Airway epithelial cell (primary cell): Measurements from ENCODE around the gene ZCCHC3. TPM values are rescaled to one million over a fixed set of nuclear protein-coding genes. Genes with fewer than 3 reads are reported as not detected.

Source experiments
- total RNA-seq: library from RNA; depleted of rRNA; stranded (reverse); fragments of >200 nt; gene quantifications from 2 replicates; pipeline ENCODE4 v1.2.3, GENCODE V29; 2015

ZCCHC3 gene, protein sequence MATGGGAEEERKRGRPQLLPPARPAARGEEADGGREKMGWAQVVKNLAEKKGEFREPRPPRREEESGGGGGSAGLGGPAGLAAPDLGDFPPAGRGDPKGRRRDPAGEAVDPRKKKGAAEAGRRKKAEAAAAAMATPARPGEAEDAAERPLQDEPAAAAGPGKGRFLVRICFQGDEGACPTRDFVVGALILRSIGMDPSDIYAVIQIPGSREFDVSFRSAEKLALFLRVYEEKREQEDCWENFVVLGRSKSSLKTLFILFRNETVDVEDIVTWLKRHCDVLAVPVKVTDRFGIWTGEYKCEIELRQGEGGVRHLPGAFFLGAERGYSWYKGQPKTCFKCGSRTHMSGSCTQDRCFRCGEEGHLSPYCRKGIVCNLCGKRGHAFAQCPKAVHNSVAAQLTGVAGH
- 13.0 and 14.3 TPM in 2 replicates for total RNA-seq

DNA sequence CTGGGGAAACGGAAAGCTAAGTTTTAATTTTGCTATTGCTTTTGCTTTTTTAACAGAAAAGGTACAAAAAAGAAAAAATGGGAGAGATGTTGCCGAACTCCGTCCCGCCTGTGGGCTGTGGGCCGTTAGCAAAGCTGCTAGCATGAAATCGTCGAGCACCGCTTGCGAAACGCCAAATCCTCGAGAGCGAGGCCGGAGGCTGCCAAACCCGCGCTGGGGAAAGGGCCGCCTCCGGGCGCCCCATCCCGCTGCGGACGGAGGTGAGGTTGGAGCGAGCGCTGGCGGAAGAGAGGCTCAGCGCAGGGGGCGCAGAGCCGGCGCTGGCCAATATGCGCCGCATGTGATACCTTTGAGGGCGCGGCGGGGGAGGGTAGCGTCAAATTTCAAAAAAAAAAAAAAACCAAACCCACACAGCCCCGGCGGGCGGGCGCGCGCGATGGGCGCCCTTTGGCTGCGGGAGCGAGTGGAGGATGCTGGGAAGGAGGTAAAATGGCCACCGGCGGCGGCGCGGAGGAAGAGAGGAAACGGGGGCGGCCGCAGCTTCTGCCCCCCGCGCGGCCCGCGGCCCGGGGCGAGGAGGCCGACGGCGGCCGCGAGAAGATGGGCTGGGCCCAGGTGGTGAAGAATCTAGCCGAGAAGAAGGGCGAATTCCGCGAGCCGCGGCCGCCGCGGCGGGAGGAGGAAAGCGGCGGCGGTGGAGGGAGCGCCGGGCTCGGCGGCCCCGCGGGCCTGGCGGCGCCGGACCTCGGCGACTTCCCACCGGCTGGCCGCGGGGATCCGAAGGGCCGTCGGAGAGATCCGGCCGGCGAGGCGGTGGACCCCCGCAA lies at the start of gene ZCCHC3:
ZCCHC3 (plus strand) TSS at position 473 of the 827 bp plus-strand sequence; CDS start at position 490, 17 bp downstream.

DNA sequence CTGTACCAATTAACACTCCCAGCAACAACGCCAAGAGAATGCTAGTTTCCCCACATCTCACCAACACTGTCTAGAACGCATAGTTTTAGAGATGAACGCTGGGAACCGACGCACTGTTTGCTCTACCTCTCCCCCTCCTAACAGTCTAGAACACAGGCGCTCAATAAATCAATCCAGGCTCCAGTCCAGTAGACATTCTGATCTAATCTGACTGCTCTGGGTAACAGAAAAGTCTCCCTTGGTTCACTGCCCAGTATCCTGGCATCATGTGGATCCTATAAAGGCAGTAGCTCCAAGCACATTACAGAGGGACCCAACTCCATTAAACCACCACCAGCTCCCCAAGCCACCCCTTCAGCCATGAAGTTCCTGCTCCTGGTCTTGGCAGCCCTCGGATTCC lies 40.0 kb upstream of the ZCCHC3 start, which contains the start of gene DEFB132:
DEFB132 (plus strand) TSS at position 306 of the 400 bp plus-strand sequence; CDS start at position 361, 55 bp downstream.

DNA sequence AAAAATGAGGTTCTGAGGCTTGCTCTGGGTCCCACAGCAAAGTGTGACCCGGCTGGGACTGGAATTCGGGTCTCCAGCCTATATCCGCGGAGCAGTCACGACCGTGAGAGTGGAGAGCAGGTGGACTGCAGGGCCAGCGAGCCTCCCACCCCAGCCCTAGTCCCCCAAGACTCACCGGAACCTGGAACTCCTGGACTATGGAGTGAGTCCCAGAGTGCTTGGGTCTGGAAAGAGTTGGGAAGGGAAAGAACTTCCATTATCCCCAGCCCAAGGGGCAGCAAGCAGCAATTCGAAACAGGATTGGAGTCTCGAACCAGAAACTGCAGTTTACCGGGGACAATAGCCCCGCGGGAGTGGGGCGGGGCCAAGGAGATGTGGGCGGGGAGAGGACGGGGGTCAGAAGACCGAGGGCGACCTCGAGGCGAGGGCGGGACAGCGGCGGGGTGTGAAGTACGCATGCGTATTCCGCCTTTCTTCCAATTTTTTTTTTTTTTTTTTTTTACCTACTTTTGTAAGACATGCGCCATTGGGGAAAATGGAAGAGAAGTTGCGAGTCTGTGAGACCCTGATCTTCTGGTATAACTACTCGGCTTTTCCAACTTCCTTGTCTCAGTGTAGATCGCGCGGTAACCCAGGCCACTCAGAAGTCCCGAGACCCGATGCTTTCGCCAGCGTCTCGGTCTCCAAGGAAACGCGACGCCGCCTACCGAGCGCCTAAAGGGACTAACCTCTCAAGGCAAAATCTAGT lies 7.1 kb upstream of the ZCCHC3 start, which contains the start of gene C20orf96:
C20orf96 (minus strand) TSS at position 667 of the 748 bp plus-strand sequence; CDS start at position 527, 140 bp downstream.

DNA sequence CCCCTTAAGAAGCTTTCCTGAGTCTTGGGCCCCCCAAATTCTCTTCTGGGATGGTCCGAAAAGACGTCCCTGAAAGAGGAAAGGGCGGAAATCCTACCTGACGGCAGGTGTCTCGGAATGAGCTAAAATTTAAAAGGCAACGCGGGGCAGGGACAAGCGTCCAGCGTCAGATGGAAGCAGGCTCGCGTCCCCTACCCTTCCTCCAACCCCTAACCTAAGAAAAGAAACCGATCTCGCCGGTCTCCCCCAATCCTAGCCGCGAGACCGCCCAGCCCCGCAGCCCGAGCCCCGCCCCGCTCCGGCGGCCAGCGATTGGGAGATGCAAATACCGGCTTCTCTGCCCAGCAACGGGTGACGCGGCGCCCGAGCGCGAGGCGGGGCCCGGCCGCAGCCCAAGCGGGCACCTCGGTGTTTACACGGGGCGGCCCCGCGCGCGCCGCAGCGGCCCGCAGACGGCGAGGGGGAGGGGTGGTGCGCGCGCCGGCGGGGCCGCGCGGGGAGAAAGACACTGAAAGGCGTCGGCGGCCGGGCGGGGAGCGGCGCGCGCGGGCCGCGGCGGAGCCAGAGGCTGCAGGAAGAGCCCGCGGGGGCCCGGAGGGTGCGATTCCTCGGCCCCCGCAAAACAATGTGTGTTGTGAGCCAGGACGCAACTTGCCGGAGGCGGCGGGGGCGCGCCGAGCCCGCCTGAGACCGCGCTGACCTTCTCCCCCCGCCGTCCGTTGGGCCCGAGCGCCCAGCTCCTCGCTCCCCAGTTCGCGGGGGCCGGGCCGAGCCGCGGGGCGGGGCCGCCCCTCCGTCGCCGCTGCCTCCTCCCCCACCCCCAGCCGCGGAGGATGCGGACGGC lies 27.9 kb downstream of the ZCCHC3 start, which contains the start of gene SOX12:
SOX12 (plus strand) TSS at position 508 of the 844 bp plus-strand sequence. CDS start 373 bp downstream, outside the sequence.

DNA sequence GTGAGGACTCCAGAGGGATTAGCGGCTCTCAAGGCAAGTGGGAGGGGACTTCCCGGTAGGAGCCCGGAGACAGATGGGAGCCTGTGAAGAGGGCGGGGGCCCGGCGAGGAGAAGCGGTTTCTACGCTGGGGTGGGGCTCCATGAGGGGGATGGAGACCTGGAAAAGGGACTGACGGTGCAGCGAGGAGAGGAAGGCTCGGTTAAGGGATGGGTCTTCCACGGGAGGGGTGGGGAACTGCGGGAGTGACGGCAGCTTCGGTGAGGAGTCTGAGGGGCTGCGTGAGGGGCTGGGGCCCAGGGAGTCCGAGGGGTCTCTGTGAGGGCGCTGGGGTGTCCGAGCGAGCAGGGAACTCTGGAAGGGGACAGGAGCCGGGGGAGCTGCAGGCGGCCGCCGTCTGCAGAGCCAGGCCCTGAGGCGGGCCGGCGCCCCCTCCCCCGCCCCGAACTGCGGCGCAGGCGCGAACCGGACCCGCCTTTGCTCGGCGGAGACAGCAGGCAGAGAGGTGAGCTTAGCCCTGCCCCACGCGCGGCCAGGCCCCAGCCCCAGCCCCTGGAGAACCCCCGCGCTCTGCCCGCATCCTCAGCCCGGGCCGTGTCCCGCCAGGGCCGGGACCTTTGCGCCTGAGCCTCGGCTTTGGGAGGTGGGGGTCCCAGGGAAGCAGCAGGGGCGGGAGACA lies 49.4 kb downstream of the ZCCHC3 start, which contains the start of gene NRSN2:
NRSN2 (plus strand) TSS at position 472 of the 677 bp plus-strand sequence. CDS start 2,533 bp downstream, outside the sequence.

Other genes starting within 250 kb of the ZCCHC3 start
- gene DEFB125, start 209.9 kb upstream of the ZCCHC3 start, total RNA-seq = not detected in 2 replicates
- gene DEFB126, start 155.0 kb upstream of the ZCCHC3 start, total RNA-seq = not detected in 2 replicates
- gene DEFB127, start 140.1 kb upstream of the ZCCHC3 start, total RNA-seq = not detected in 2 replicates
- not detected in 2 replicates for gene DEFB128, start 107.9 kb upstream of the ZCCHC3 start, total RNA-seq
- not detected in 2 replicates for gene DEFB129, start 70.3 kb upstream of the ZCCHC3 start, total RNA-seq
- not detected in 2 replicates for gene DEFB132, start 39.8 kb upstream of the ZCCHC3 start, total RNA-seq
- 0.19 and 1.4 TPM in 2 replicates for gene C20orf96, start 6.8 kb upstream of the ZCCHC3 start, total RNA-seq
- gene SOX12, start 28.0 kb downstream of the ZCCHC3 start, total RNA-seq = 7.3 and 10.0 TPM in 2 replicates
- gene NRSN2, start 49.5 kb downstream of the ZCCHC3 start, total RNA-seq = 15.1 and 18.6 TPM in 2 replicates
- 72.1 and 91.0 TPM in 2 replicates for gene TRIB3, start 83.2 kb downstream of the ZCCHC3 start, total RNA-seq
- gene RBCK1, start 110.7 kb downstream of the ZCCHC3 start, total RNA-seq = 93.9 and 108 TPM in 2 replicates
- 14.0 and 17.1 TPM in 2 replicates for gene TBC1D20, start 165.0 kb downstream of the ZCCHC3 start, total RNA-seq
- gene CSNK2A1, start 246.2 kb downstream of the ZCCHC3 start, total RNA-seq = 90.5 and 109 TPM in 2 replicates